GM06990 (cell line): ENCODE measurements around the gene CDH7.
A peak's percentile ranks its signal among the peaks of the same experiment; 100 is the strongest.

Experiments
- DNase-seq: peaks from one replicate; pipeline ENCODE4 v3.0.0-alpha.2; 2011; ENCODE audit not compliant: insufficient read length; ENCODE audit errors: extremely low read depth
- H3K27me3 ChIP-seq: replicated peaks from 2 replicates; pipeline ENCODE4 v1.6.0; 2011; ENCODE audit warnings: low read length; ENCODE audit not compliant: control insufficient read depth, insufficient read depth
- H3K36me3 ChIP-seq: 2 replicates; pipeline ENCODE4 v1.5.1; 2011; ENCODE audit warnings: low read length; ENCODE audit not compliant: control insufficient read depth, insufficient read depth
- H3K4me3 ChIP-seq: replicated peaks from 2 replicates; pipeline ENCODE4 v1.5.1; 2011; ENCODE audit warnings: low read depth, mild to moderate bottlenecking, control low read depth, low read length
- CTCF ChIP-seq: IDR thresholded peaks from 2 replicates; pipeline ENCODE4 v1.5.1; 2011; ENCODE audit warnings: low read length, control low read depth, mild to moderate bottlenecking, inconsistent platforms; ENCODE audit not compliant: insufficient read depth, poor library complexity, severe bottlenecking

Gene CDH7

GRCh38 chr18:65937180-65937579, 186.4 kb downstream of the CDH7 start:
- H3K27me3 ChIP-seq = no peaks in the 10 kb centered on the region
- TF ChIP-seq CTCF = no peak

GRCh38 chr18:65938592-65939372, 188.0 kb downstream of the CDH7 start:
- no peak overlapping the region for H3K4me3 ChIP-seq

More at GRCh38 chr18:65937180-65937579, 186.4 kb downstream of the CDH7 start:
- no peak for DNase-seq
- Histone ChIP-seq H3K4me3 (no peak overlapping the region), H3K36me3 (no peaks in the 10 kb centered on the region)

More at GRCh38 chr18:65938592-65939372, 188.0 kb downstream of the CDH7 start:
- Histone ChIP-seq H3K27me3 (no peaks in the 10 kb centered on the region), H3K36me3 (no peaks in the 10 kb centered on the region)
- TF ChIP-seq CTCF = peak; percentile 21
- DNase-seq = no peak
